B cell (primary cell): ENCODE data around the gene CGNL1. TPM values are rescaled to one million over a fixed set of nuclear protein-coding genes. Genes with fewer than 3 reads are reported as not detected.

ENCODE experiments used
- ATAC-seq: fragments of 200-7000 bp; cut with Tn5 transposase; one replicate; pipeline ENCODE4 v1.10.0; 2021; ENCODE audit warnings: low read depth, mild to moderate bottlenecking, moderate number of reproducible peaks, moderate library complexity
- CTCF ChIA-PET: fragments of 350-600 bp; sonication (Branson Sonifier 250); formaldehyde crosslinking; loops from one replicate; lab custom pipeline; 2021; ENCODE audit warnings: antibody characterized with exemption, inconsistent platforms; lab: Charles Lee
- POLR2A ChIA-PET: fragments of 350-600 bp; sonication (Branson Sonifier 250); formaldehyde crosslinking; loops from one replicate; lab custom pipeline; 2021; ENCODE audit warnings: antibody characterized with exemption; lab: Charles Lee
- DNase-seq: peaks from one replicate; pipeline ENCODE4 v3.0.0; 2013
- H2AFZ ChIP-seq: 2 replicates; pipeline ENCODE4 v1.6.1; 2012; ENCODE audit warnings: mild to moderate bottlenecking, low read depth, low read length; ENCODE audit not compliant: insufficient read depth, poor library complexity, severe bottlenecking
- H3K27ac ChIP-seq, 2 donors: 1 replicate in 1 of 2; 2 replicates in 1 of 2; pipeline ENCODE4 v1.5.1; 2012 to 2013; ENCODE audit warnings: low read length in 2 of 2, mild to moderate bottlenecking in 2 of 2, moderate library complexity in 1 of 2
- H3K27me3 ChIP-seq, 4 experiments: fragments of 200-600 bp in 1 of 4; sonication (generic) in 1 of 4; replicated peaks in 1 of 4; 1 replicate in 2 of 4; 2 replicates in 2 of 4; pipeline versions ENCODE4 v1.6.1 to v1.7.0; 2013 to 2016; ENCODE audit warnings: low read length in 3 of 4, mild to moderate bottlenecking in 2 of 4, mixed read lengths in 1 of 4, moderate library complexity in 1 of 4; ENCODE audit not compliant: insufficient read depth in 4 of 4, control insufficient read depth in 3 of 4; ENCODE audit errors: control extremely low read depth in 1 of 4
- H3K36me3 ChIP-seq, 2 experiments: replicated peaks in 1 of 2; 1 replicate in 1 of 2; 2 replicates in 1 of 2; pipeline versions ENCODE4 v1.6.1 to v1.7.1; 2013; ENCODE audit warnings: low read length in 1 of 2; ENCODE audit not compliant: insufficient read depth in 2 of 2, control insufficient read depth in 1 of 2; ENCODE audit errors: control extremely low read depth in 1 of 2, extremely low read depth in 1 of 2
- H3K4me1 ChIP-seq, 2 donors: fragments of 200-600 bp in 1 of 2; sonication (generic) in 1 of 2; 1 replicate in 1 of 2; 2 replicates in 1 of 2; pipeline versions ENCODE4 v1.5.1 to v1.6.1; 2013 to 2017; ENCODE audit warnings: low read length in 2 of 2; ENCODE audit not compliant: control insufficient read depth in 2 of 2, insufficient read depth in 2 of 2
- H3K4me2 ChIP-seq: replicated peaks from 2 replicates; pipeline ENCODE3; 2012; ENCODE audit warnings: mild to moderate bottlenecking, low read depth, low read length; ENCODE audit not compliant: poor library complexity, severe bottlenecking
- H3K4me3 ChIP-seq, 5 experiments: fragments of 200-600 bp in 1 of 5; sonication (generic) in 1 of 5; 1 replicate in 3 of 5; 2 replicates in 2 of 5; pipeline versions ENCODE4 v1.5.1 to v1.7.0; 2011 to 2016; ENCODE audit warnings: low read length in 4 of 5, mild to moderate bottlenecking in 4 of 5, low read depth in 2 of 5, control low read depth in 1 of 5, moderate library complexity in 1 of 5; ENCODE audit not compliant: insufficient read depth in 1 of 5; ENCODE audit errors: control extremely low read depth in 1 of 5, extremely low read depth in 1 of 5
- H3K79me2 ChIP-seq: fragments of 200-600 bp; sonication (generic); one replicate; pipeline ENCODE4 v1.6.0; 2016; ENCODE audit warnings: low read length; ENCODE audit not compliant: control insufficient read depth, insufficient read depth
- H3K9ac ChIP-seq: fragments of 200-600 bp; sonication (generic); 2 replicates; pipeline ENCODE4 v1.6.1; 2017; ENCODE audit warnings: mild to moderate bottlenecking, low read length, moderate library complexity
- H3K9me3 ChIP-seq, 3 donors: one replicate each; pipeline versions ENCODE4 v1.6.1 to v1.7.1; 2013; ENCODE audit warnings: low read length in 2 of 3; ENCODE audit not compliant: control insufficient read depth in 2 of 3, insufficient read depth in 1 of 3; ENCODE audit errors: control extremely low read depth in 1 of 3
- H4K20me1 ChIP-seq: 2 replicates; pipeline ENCODE4 v1.6.0; 2012; ENCODE audit warnings: mild to moderate bottlenecking, low read length; ENCODE audit not compliant: insufficient read depth, control insufficient read depth, poor library complexity, severe bottlenecking
- H3K27ac Mint-ChIP-seq: one replicate; pipeline ENCODE4 v1.8.0; 2021; ENCODE audit warnings: mixed read lengths
- H3K27me3 Mint-ChIP-seq: one replicate; pipeline ENCODE4 v1.8.0; 2021; ENCODE audit warnings: mixed read lengths
- H3K4me1 Mint-ChIP-seq: one replicate; pipeline ENCODE4 v1.8.0; 2021; ENCODE audit warnings: mixed read lengths
- H3K4me3 Mint-ChIP-seq: one replicate; pipeline ENCODE4 v1.8.0; 2021; ENCODE audit warnings: mixed read lengths
- H3K9me3 Mint-ChIP-seq: one replicate; pipeline ENCODE4 v1.8.0; 2022; ENCODE audit warnings: mixed read lengths; ENCODE audit not compliant: insufficient read depth
- CTCF ChIP-seq: fragments of 200-600 bp; IDR thresholded peaks from one replicate; pipeline ENCODE4 v1.8.0; 2022; ENCODE audit warnings: antibody characterized with exemption, mild to moderate bottlenecking
- EZH2 ChIP-seq: IDR thresholded peaks from 2 replicates; pipeline ENCODE4 v1.6.1; 2012; ENCODE audit warnings: borderline replicate concordance, low read depth, mild to moderate bottlenecking, moderate library complexity, low read length; ENCODE audit not compliant: insufficient read depth, poor library complexity, severe bottlenecking
- WGBS: methylation state at CpG from one replicate; pipeline ENCODE4 v1.1.5; 2013; ENCODE audit warnings: missing lambda C conversion rate; ENCODE audit not compliant: insufficient coverage; 5-methylcytosine and 5-hydroxymethylcytosine counted together
- intact Hi-C: fragments of 100-400 bp; cut with micrococcal nuclease; formaldehyde crosslinking; loops from one replicate; pipeline ENCODE4 v1.10.0; 2022
- polyA plus RNA-seq: library from polyadenylated mRNA; depleted of rRNA; stranded (reverse); fragments of >200 nt; gene quantifications from 2 replicates; pipeline ENCODE4 v1.2.3, GENCODE V29; 2012
- total RNA-seq, 2 donors: library from RNA; stranded (reverse); fragments of 120-200 nt in 1 of 2; gene quantifications; 1 replicate in 1 of 2; 2 replicates in 1 of 2; pipeline versions ENCODE4 v1.2.3 to v1.2.4, GENCODE V29; 2013 to 2022

Gene CGNL1
- total and polyA plus RNA-seq, 2 donors (not counting 1 experiment from before 2014, with no cell fraction given), result 0.03 to 0.12 TPM

- no peak overlapping the region for H3K27ac Mint-ChIP-seq
- Histone ChIP-seq H3K9ac (no peak overlapping the region), H3K4me3 (no peak overlapping the region), H3K9me3 (no peaks in the 10 kb centered on the region), H3K36me3 (no peaks in the 10 kb centered on the region), H3K4me2 (no peak overlapping the region), H3K79me2 (no peaks in the 10 kb centered on the region), H3K27ac (no peak overlapping the region), H2AFZ (no peak overlapping the region), H4K20me1 (no peaks in the 10 kb centered on the region), H3K4me1 (no peaks in the 10 kb centered on the region), H3K27me3 (no peaks in the 10 kb centered on the region)
- TF ChIP-seq EZH2, result no peak
- no peak for TF ChIP-seq CTCF
- intact Hi-C loops, result no loop called here
- peaks cover 29% of the 10 kb centered on the region for H3K27me3 Mint-ChIP-seq
- CTCF ChIA-PET, result no interaction called here
- POLR2A ChIA-PET, result no interaction called here
- no peaks in the 10 kb centered on the region for H3K9me3 Mint-ChIP-seq
- WGBS, result no CpG with 5 or more reads among the region's 2 CpGs
- no peak for DNase-seq
- no peaks in the 10 kb centered on the region for H3K4me1 Mint-ChIP-seq
- no peak overlapping the region for H3K4me3 Mint-ChIP-seq
- ATAC-seq, result no peak
These were observed 96.6 kb downstream of the CGNL1 start for GRCh38 chr15:57472861-57473260.

- WGBS, result 67% methylated on average over 4 of the region's 5 CpGs
- no peak overlapping the region for H3K9ac ChIP-seq
- H3K9me3 ChIP-seq, result no peaks in the 10 kb centered on the region
- POLR2A ChIA-PET, result no interaction called here
- H2AFZ ChIP-seq, result no peak overlapping the region
- no peak overlapping the region for H3K4me3 Mint-ChIP-seq
- H3K27ac Mint-ChIP-seq, result no peak overlapping the region
- no peaks in the 10 kb centered on the region for H3K79me2 ChIP-seq
- H3K4me1 Mint-ChIP-seq, result no peaks in the 10 kb centered on the region
- H3K36me3 ChIP-seq, result no peaks in the 10 kb centered on the region
- H3K27me3 Mint-ChIP-seq, result peaks cover 14% of the 10 kb centered on the region
- CTCF ChIA-PET, result no interaction called here
- TF ChIP-seq EZH2, result no peak
- no peak for TF ChIP-seq CTCF
- no peaks in the 10 kb centered on the region for H3K27me3 ChIP-seq
- no peak overlapping the region for H3K4me2 ChIP-seq
- H3K9me3 Mint-ChIP-seq, result no peaks in the 10 kb centered on the region
- intact Hi-C loops, result no loop called here
- H3K27ac ChIP-seq, result no peak overlapping the region
- no peak for DNase-seq
- no peaks in the 10 kb centered on the region for H3K4me1 ChIP-seq
- no peak overlapping the region for H3K4me3 ChIP-seq
- no peaks in the 10 kb centered on the region for H4K20me1 ChIP-seq
- no peak for ATAC-seq
These were observed 100.2 kb downstream of the CGNL1 start for GRCh38 chr15:57476533-57476975.
